ENCODE measurements around the gene EIF5B. TPM values are rescaled to one million over a fixed set of nuclear protein-coding genes. Genes with fewer than 3 reads are reported as not detected.

Gene EIF5B
- total RNA-seq, 1 donor from 2014 or later = 87.0 TPM

- Histone ChIP-seq H3K27ac (replicated peaks) (no peak overlapping the region), H3K36me3 (peaks cover 61% of the 10 kb centered on the region), H3K27me3 (ENCODE audit: low read depth) (no peaks in the 10 kb centered on the region), H3K4me3 (no peak overlapping the region), H3K9me3 (replicated peaks) (no peaks in the 10 kb centered on the region), H3K4me1 (peaks cover 48% of the 10 kb centered on the region)
- no peak for DNase-seq
- TF ChIP-seq CTCF (IDR thresholded peaks at IDR 0.05; ENCODE audit: borderline replicate concordance) = no peak
- intact Hi-C loops (cut with micrococcal nuclease) = no loop called here
Measured at GRCh38 chr2:99424371-99424770, 87.2 kb downstream of the EIF5B start.

GRCh38 chr2:99425022-99425421 is 87.8 kb downstream of the EIF5B start:
- Histone ChIP-seq H3K4me1 (peaks cover 48% of the 10 kb centered on the region), H3K4me3 (no peak overlapping the region), H3K27me3 (ENCODE audit: low read depth) (no peaks in the 10 kb centered on the region), H3K9me3 (replicated peaks) (no peaks in the 10 kb centered on the region), H3K36me3 (peaks cover 55% of the 10 kb centered on the region), H3K27ac (replicated peaks) (no peak overlapping the region)
- intact Hi-C loops (cut with micrococcal nuclease) = no loop called here
- DNase-seq = no peak
- no peak for TF ChIP-seq CTCF (IDR thresholded peaks at IDR 0.05; ENCODE audit: borderline replicate concordance)

GRCh38 chr2:99430614-99431291 is 93.6 kb downstream of the EIF5B start:
- no peak overlapping the region for H3K27ac ChIP-seq (replicated peaks)
- H3K9me3 ChIP-seq (replicated peaks) = no peaks in the 10 kb centered on the region
- H3K4me3 ChIP-seq = no peak overlapping the region
- H3K36me3 ChIP-seq = peaks cover 38% of the 10 kb centered on the region
- H3K4me1 ChIP-seq = peaks cover 21% of the 10 kb centered on the region
- intact Hi-C loops (cut with micrococcal nuclease) = no loop called here
- H3K27me3 ChIP-seq (ENCODE audit: low read depth) = no peaks in the 10 kb centered on the region
- no peak for TF ChIP-seq CTCF (IDR thresholded peaks at IDR 0.05; ENCODE audit: borderline replicate concordance)
- no peak for DNase-seq

- Histone ChIP-seq H3K27ac (replicated peaks) (no peak overlapping the region), H3K4me3 (no peak overlapping the region), H3K4me1 (peaks cover 21% of the 10 kb centered on the region), H3K36me3 (peaks cover 31% of the 10 kb centered on the region), H3K9me3 (replicated peaks) (no peaks in the 10 kb centered on the region), H3K27me3 (ENCODE audit: low read depth) (no peaks in the 10 kb centered on the region)
- DNase-seq = no peak
- TF ChIP-seq CTCF (IDR thresholded peaks at IDR 0.05; ENCODE audit: borderline replicate concordance) = no peak
- intact Hi-C loops (cut with micrococcal nuclease) = no loop called here
Measured at GRCh38 chr2:99431587-99432275, 94.5 kb downstream of the EIF5B start.

- no peaks in the 10 kb centered on the region for H3K9me3 ChIP-seq (replicated peaks)
- DNase-seq = no peak
- H3K4me3 ChIP-seq = no peak overlapping the region
- no peaks in the 10 kb centered on the region for H3K27me3 ChIP-seq (ENCODE audit: low read depth)
- intact Hi-C loops (cut with micrococcal nuclease) = no loop called here
- no peak for TF ChIP-seq CTCF (IDR thresholded peaks at IDR 0.05; ENCODE audit: borderline replicate concordance)
- H3K27ac ChIP-seq (replicated peaks) = no peak overlapping the region
- H3K36me3 ChIP-seq = peaks cover 30% of the 10 kb centered on the region
- peaks cover 21% of the 10 kb centered on the region for H3K4me1 ChIP-seq
Measured at GRCh38 chr2:99433340-99433739, 96.2 kb downstream of the EIF5B start.
